Glomerular visceral epithelial cell (primary cell): ENCODE measurements around the gene TMEM120B.
"Not testable (repeated sequence)": the region's sequence is repeated elsewhere in the genome, so short reads cannot be mapped to it uniquely, and the experiment has no call there.

Experiments
- DNase-seq: peaks from one replicate; pipeline ENCODE4 v3.0.0-alpha.2; 2016; ENCODE audit errors: extremely low spot score

The TMEM120B gene

DNA sequence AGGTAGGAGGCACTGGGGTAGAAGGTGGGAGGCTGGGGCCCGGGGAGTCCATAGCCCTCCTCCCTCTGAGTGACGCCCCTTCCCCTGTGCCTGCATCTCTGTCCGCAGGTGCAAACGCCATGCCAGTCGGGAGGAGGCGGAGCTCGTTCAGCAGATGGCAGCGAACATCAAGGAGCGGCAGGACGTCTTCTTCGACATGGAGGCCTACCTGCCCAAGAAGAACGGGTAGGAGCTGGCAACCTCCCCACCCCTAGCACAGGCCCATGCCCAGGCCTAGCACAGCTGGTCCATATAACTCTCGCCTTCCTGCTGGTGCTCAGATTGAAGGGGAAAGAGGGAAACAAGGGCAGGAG, 35.6 kb downstream of the TMEM120B start:
- no peak for DNase-seq

DNA sequence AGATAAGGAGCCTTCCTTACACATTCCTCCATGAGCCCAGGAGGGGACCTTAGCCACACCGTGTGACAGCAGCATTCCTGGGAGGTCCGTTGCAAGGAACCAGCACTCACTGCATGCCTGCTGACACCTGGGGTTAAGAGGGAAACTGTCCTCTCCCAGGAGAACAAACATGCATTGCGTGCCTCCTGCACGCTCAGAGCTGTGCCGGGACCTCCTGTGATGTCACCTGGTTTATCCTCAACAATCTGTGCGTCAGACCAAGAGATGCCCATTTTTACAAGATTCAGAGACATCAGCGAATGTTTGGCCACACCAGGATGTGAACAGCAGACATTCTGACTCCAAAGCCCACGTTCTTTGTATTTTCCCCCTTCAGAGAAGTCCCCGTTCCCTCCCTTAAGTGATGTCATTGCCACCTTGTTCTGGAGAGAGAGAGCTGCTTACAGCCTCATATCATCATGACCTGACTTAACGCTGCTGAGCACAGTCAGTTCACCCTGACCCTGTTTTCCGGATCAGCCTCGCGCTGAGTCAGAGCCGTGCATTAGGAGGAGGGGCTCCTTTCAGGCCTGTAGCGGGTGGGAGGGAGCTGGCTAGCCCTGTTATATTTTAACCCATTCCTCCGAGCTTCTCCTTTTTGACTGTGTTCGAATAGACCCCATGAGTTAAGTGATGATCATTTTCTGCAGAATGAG, 36.2 kb downstream of the TMEM120B start:
- DNase-seq = peak; percentile 82

DNA sequence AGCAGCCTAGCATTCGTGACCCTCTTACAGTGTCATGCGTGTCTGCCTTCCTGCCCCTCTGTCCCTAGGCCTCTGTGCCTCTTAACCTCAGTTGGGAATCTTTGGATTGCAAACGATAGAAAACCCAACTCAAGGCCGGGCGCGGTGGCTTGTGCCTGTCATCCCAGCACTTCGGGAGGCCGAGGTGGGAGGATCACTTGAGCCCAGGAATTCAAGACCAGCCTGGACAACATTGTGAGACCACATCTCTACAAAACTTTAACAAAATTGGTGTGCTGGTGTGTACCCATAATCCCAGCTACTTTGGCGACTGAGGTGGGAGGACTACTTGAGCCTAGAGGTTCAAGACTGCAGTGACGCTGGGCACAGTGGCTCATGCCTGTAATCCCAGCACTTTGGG, 36.7 kb downstream of the TMEM120B start:
- DNase-seq = no peak

DNA sequence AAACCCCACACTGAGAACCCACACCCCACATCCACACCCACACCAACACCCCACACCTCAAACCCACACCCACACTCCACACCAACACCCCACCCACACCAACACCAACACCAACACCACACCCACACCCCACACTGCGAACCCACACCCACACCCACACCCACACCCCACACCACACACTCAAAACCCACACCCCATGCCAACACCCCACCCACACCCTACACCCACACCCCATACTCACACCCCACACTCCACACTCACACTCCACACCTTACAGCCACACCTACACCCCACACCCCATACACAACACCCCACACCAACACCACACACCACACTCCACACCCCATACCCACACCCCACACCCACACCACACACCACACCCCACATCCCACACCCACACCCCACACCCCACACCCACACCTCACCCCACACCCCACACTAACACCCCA, 38.0 kb downstream of the TMEM120B start:
- no peak for DNase-seq

DNA sequence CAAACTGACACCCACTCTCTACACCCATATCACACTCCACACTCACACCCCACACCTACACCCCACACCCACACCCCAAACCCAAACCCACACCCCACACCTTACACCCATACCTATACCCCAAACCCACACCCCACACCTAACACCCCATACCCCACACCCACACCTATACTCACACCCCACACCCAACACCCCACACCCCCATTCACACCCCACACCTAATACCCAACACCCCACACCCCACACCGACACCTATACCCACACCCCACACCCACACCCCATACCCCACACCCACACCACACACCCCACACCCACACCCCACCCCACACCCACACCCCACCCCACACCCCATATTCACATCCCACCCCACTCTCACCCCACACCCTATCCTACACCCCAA, 38.5 kb downstream of the TMEM120B start:
- no peak for DNase-seq

DNA sequence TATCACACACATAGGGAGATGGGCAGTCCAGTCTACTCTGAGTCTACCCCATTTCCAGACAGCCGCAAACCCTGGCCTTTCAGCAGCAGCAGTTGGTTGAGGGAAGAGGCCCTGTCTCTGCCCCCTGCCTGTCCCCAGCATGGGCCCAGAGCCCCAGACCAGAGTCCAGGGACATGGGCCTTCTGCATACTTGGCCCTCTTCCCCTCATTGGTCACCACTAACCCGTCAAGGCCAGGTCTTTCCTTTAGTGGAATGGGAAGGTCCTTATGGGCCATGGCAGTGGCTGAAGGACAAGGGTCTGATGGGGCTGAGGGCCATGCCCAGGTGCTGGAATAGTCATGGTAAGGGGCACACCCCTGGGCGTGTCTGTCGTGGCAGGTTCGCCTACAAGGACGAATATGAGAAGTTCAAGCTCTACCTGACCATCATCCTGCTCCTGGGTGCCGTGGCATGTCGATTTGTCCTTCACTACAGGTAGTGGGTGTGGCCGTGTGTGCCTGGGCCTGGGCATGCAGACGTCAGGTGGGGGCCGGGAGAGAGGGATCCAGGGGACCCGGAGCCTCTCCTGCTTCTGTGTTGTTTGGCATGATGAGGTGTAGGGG, 39.3 kb downstream of the TMEM120B start:
- DNase-seq = no peak

DNA sequence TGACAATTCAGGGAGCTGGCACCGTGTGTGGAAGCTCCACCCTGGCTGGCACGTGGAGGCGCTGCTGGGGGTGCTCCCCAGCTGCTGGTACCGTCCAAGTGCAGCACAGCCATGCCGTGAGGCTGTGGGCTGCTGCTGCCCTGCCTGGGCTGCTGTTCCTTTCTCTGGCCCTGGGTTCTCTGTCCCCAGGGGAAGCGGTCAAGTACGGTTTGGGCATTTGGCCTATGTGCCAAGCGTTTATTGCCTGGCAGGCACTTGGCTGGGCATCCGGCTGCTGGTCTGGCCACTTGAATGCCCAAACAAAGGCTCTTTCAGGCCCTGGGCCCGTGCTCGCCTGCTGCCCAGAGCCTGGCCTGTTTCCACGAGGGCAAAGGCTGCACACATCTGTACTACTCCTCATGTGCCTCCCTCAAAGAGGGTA, 41.3 kb downstream of the TMEM120B start:
- no peak for DNase-seq

DNA sequence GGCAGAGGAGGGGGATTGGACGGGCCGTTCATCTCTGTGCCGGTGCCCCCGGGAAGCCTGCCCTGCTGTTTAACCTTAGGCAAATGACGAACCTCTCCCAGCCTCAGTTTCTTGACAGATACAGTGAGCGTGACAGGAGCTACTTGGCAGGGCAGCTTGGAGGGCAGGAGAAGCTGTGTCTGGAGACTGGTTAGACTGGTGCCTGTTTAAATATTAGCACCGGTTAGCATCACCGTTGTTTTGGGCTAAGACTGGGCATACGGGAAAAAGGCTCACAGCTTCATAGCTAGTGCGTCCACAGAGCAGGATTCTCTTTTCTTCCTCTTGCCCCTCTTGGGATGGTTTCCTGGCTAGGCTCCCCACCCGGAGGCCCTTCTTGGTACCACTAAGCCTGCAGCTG, 42.3 kb downstream of the TMEM120B start:
- DNase-seq = no peak

DNA sequence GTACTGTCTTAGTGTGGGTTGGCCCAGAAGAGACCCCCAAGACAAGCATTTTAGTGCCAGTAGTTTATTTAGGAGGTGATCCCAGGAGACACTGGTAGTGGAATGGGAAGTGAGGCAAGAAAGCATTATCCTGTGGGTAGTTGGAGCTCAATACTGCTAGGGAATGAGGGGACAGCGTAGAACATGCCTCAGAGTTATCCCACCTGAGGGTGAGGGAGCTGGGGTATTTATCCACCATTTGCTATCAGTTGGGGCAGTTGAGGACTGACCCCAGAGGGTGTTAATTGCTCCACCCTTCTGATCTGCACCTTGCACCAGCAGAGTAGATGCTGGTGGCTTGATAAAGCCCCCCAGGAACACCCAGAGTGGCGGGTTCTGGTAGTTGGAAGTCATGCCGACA, 43.0 kb downstream of the TMEM120B start:
- DNase-seq = no peak

DNA sequence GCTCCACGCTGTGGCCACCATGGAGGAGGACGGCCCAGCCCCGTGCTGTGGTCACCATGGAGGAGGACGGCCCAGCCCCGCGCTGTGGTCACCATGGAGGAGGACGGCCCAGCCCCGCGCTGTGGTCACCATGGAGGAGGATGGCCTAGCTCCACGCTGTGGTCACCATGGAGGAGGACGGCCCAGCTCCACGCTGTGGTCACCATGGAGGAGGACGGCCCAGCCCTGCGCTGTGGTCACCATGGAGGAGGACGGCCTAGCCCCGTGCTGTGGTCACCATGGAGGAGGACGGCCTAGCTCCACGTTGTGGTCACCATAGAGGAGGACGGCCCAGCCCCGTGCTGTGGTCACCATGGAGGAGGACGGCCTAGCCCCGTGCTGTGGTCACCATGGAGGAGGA, 46.0 kb downstream of the TMEM120B start:
- DNase-seq = not testable (repeated sequence)

DNA sequence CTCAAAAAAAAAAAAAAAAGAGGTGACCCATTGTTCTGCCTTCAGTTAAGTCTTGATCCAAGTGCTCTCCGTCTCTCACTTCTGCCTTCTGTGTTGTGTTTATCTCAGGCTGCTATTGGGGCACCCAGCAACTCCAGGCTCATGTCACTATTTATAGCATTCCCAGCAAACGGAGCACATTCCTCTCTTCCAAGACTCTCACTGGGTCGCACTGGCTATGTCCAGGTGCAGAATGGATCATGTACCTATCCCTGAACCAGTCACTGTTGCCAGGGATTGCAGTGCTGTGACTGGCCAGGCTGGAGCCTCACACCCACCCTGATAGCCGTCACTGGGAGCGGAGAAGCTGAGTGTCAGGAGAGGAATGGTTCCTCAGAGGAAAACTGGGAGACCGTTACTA, 49.7 kb downstream of the TMEM120B start:
- DNase-seq = no peak

DNA sequence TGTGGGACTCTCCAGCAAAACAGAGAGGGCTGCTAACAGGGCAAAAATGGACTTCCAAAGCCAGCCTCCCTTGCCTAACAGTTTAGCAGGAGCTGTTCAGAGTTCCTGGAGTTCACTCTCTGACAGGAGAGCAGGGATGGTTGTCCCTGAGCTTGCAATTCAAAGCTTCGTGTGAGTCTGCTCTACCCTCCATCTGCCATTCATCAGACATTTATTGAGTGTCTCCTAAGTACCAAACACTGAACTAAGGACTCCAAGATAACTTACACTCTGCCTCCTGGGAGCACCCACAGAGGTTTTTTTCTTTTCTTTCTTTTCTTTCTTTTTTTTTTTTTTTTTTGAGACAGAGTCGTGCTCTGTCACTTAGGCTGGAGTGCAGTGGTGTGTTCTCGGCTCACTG, 52.3 kb downstream of the TMEM120B start:
- DNase-seq = no peak

DNA sequence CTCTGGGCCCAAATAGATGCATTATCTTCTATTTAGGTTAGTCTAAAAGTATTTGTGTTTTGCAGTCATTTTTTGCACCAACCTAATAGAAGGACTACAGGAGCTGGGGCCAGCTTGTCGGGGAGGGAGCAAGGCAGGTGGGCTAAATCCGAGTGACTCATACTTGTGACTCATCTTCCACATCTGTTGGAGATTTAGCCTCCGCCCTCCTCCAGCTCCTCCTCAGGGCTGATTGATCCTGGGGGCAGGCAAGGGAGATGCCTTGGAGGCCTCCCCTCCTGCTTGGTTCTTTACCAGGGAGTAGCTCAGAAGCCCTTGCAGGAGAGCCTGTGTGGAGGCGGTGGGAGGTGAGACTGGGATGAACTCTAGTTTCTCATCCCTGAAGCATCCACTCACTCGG, 53.0 kb downstream of the TMEM120B start:
- DNase-seq = peak; percentile 81

DNA sequence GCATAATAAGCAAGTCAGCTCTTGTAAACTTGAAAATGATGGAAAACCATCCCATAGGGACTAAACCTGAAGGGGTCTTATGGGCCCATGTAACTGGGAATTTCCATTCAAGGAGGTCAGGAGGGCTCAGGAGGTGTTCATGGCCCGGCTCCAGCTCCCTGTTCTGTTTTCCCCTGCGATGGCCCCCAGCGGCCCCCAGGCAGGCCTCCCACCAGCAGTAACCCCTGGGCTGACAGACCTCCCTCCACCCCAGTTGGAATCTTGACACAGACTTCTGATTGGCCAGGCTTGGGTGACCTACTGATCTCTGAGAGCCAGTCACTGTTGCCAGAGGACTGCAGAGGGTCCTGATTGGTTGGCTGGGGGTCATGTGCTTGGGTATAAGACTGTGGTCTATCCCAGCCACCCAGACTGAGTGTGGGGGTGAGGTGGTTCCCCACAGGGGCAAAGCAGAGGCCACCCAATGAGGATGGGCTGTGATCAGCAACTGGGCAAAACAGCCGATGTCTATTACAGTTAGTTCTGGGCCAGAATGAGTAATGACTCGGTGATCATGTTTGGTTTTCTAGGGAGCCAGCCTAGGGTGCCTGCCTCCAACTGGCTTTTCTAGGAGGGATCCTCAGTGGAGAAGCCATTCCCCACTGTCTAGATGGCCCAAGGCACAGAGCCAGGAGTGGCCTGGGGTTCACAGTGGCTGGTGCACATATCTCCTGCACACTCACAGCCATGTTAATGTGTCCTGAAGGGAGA, 53.9 kb downstream of the TMEM120B start:
- no peak for DNase-seq

DNA sequence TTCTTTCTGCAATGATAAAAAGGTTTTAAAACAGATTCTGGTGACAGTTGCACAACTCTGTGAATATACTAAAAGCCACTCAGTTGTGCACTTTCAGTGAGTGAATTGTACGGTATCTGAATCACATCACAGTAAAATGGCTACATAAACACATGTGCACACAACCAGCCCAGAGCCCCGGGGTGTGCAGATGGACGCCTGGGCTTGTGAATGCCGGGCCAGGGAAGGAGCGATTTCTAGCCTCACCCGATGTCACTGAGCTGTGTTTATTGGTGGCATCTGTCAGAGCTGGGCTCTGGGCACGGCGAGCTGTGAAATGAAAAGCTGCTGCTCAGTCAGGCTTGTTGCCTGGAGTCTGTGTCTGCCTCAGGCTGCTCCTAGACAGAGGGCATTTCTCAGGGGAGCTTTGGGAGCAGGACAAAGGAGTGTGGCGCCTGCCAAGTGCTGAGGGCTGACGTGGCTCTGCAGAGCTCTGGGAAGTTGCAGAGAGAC, 55.0 kb downstream of the TMEM120B start:
- no peak for DNase-seq

DNA sequence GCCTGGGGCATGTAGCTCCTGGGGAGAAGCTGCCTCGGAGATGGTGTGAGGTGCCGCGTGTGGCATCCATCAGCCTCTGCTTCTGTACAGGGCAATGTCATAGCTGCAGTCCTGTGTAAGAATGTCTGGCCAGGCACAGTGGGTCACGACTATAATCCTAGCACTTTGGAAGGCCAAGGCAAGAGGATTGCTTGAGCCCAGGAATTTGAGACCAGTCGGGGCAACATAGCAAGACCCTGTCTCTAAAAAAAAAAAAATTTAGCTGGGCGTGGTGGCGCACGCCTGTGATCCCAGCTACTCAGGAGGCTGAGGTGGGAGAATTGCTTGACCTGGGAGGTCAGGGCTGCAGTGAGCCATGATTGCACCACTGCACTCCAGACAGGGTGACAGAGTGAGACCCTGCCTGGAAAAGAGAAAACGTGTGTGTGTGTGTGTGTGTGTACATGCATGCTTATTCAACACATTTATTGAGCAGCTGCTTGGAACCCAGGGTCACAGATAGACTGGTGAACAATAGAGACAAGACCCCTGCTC, 56.8 kb downstream of the TMEM120B start:
- DNase-seq = no peak

DNA sequence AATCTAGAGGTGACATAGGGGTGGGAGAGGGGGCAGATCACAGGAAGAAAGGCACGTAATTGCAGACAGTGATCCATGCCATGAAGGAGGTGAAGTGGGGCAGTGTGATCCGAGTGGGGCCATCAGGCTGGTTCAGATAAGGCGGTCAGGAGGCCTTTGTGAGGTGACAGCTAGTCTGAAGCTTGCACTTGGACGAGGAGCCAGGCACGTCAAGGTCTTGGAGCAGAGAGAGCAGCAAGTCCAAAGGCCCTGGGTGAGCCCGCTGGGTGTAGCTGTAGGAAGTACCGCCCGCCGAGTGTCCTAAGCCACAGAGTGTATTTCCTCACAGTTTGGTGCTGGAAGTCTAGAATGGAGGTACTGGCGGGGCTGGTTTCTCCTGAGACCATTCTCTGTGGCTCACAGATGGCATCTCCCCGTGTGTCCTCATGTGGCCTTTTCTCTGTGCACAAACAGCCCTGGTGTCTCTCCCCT, 57.3 kb downstream of the TMEM120B start:
- DNase-seq = no peak

DNA sequence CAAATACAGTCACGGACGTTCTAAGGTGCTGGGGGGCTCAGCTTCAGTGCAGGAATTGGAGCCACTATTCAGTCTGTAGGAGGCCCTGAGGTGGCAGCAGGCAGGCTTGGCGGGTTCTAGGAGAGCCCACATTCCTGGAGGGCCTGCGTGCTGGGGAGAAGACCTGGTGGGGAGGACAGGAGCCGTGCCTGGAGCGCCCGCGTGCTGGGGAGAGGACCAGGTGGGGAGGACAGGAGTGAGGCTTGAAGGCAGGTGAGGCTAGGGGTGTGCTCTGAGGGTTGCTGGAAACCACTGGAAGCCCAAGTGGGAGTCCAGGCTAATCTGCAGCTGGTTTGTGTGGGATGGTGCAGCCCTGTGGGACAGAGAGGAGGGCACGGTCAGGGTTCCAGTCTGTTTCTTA, 57.8 kb downstream of the TMEM120B start:
- DNase-seq = no peak

DNA sequence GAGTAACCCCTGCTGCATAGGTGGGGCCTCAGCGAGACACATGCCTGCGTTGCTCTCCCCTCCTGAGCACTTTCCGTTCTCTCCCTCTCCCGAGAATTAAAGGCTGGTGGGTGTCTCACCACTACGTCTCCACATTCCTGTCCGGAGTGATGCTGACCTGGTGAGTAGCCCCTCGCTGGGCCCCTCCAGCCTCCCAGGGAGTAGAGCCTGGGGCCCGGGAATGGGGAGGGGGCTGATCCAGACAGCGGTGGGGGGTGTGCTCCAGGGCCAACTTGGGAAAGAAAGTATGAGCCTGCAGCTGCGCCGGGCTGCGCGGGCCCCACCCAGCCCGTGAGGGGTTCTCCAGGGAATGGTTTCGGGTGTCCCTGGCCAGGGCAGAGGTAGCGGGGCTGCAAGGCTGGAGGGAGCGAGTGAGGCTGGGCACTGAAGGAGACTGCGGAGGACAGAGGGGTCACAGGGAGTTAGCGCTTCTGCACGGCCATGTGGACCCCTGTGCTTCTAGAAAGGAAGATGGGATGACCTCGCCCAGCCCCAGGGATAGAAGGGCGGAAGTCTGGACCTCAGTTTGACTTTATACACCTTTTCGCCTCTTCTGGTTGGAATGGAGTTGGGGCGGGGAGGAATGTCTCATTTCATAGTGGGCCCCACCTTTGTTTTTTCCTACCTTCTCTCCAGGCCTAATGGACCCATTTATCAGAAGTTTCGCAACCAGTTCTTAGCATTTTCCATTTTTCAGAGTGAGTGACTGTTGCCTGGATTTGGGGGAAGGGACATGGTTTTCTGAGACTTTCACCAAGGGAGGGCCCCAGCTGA, 58.5 kb downstream of the TMEM120B start:
- no peak for DNase-seq

DNA sequence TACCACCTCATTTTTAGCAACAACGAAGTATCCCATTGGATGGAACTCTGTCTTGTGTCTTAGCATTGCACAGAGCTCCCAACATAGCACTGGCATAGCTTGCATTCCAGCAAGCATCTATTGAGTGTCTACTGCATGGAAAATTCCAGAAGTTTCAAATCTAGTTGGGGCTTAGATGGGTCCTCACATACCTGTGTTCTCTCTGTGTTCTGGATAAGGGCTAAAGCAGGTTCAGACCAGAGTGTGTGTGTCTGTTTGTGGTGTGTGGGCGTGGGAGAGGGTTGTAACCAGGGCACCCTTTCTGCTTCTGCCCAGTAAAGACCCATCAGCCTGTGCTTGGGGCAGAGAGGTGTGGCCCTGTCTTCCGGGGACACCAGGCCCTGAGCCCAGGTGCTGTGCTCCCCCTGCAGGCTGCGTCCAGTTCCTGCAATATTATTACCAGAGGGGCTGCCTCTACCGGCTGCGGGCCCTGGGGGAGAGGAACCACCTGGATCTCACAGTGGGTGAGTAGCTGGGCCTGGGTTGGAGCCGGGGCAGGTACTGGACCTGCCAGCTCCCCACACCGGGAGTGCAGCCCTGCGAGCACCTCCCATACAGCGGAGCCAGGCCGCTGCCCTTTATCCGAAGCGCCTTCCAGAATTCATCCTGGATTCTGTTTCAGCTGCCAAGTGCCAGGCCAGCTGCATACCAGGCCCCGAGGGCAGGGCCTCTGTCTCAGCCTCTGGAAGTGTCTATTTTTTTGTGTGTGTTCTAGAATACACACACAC, 60.6 kb downstream of the TMEM120B start:
- DNase-seq = peak; percentile 79

DNA sequence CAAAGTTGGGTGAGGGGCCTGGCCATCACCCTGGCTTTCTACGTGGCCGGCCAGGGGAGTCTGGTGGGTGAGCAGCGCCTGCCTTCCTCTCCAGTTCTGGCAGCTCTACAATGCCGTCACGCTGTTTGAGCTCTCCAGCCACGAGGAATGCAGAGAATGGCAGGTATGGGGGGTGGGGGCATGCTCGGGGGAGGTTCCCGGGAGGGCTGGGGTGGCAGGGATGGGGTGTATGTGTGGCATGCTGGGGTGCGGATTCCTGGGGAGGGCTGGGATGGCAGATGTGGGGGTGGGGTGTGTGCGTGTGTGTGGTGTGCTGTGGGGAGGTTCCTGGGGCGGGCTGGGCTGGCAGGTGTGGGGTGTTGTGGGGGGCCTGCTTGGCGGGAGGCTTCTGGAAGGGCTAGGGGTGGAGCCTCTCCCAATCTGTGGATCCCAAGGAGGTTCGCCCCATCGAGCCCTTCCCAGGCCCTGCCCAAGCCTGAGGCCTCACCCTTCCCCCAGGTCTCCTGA, 62.5 kb downstream of the TMEM120B start:
- DNase-seq = peak; percentile 88
